Stimulated activated CD4-positive, alpha-beta T cell treated with anti-CD3 and anti-CD28 coated beads, Interleukin-4, amount 100 ng/mL, for 1 hour (primary cell): Measurements from ENCODE around the gene FKBP7.
"Not testable (repeated sequence)": the region's sequence is repeated elsewhere in the genome, so short reads cannot be mapped to it uniquely, and the experiment has no call there.

Experiments used
- DNase-seq: peaks from one replicate; pipeline ENCODE4 v3.0.0-alpha.2; 2020

FKBP7 gene

DNA sequence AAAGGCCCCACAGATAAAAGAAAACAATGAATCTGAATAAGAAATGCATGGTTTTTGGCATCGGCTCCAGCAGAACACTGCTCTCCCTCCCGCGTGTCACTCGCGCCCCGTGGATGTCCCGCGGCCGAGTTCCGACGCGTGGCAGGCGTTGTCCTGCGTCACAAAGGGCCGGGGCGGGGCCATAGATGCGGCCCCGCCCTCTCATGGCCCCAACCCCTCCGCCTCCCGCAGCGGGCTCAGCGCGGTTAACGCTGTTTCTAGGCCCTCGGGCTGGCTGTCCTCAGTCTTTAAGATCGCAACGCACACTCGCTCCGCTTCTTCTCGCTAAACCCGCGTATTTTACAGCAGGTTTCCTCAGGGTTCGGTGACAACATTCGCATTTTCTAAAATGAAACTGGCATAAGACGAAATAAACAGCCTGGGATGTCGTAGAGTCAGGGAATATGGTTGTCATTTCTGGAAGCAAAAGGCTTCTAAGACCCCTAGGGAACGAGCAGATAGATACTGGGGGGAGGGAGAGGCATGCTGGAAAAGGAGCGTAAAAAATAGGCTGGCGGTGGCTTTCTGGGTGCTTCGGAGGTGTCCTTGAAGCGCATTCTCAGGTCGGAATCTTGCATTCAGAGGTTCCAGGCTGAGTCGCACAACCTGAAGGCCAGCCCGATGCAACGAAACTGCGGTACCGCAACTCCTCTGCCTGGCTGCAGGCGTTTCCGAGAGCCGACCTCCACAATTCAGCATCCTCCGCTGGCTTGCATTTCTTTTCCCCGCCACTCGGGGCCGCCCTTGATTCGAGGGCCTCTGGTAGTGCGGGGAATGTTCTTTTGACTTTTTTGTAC, at the start of gene FKBP7:
Gene FKBP7 (minus strand): TSS at position 162 of the 836 bp plus-strand sequence. CDS start 101 bp downstream, at position 61.
- peak; percentile 80 for DNase-seq

- DNase-seq, result no peak
Observed at GRCh38 chr2:178527592-178527991, 49.2 kb upstream of the FKBP7 start.

- no peak for DNase-seq
Observed at GRCh38 chr2:178526256-178526655, 47.9 kb upstream of the FKBP7 start.

- DNase-seq, result not testable (repeated sequence)
Observed at GRCh38 chr2:178525460-178525859, 47.1 kb upstream of the FKBP7 start.

DNA sequence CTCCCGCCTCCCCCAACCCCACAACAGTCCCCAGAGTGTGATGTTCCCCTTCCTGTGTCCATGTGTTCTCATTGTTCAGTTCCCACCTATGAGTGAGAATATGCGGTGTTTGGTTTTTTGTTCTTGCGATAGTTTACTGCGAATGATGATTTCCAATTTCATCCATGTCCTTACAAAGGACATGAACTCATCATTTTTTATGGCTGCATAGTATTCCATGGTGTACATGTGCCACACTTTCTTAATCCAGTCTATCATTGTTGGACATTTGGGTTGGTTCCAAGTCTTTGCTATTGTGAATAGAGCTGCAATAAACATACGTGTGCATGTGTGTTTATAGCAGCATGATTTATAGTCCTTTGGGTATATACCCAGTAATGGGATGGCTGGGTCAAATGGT, 46.6 kb upstream of the FKBP7 start:
- DNase-seq, result not testable (repeated sequence)

GRCh38 chr2:178523596-178524134, 45.3 kb upstream of the FKBP7 start:
- DNase-seq, result no peak

GRCh38 chr2:178522950-178523595, 44.7 kb upstream of the FKBP7 start:
- peak; percentile 75 for DNase-seq

GRCh38 chr2:178521304-178522150, 43.1 kb upstream of the FKBP7 start:
- DNase-seq, result no peak

DNA sequence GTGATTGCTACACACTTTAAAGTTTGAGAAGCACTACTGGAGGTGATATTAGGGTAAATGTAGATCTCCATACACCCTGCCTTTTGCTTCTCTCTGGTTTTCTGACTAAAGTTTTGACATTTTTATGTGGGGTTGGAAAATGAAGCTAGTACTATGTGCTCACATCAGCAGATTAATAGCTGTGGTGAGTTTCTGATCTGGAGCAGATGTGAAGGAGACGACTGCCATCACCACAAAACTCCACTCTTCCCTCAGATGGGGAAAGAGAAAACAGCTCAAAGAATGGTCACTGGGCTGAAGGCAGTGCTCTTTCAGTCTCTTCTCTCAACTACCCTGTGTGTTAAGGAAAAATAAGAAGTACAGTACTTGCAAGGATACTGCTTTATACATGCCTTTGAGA, 39.1 kb upstream of the FKBP7 start:
- no peak for DNase-seq

- peak; percentile 6 for DNase-seq
Observed at GRCh38 chr2:178514664-178515063, 36.3 kb upstream of the FKBP7 start.

DNA sequence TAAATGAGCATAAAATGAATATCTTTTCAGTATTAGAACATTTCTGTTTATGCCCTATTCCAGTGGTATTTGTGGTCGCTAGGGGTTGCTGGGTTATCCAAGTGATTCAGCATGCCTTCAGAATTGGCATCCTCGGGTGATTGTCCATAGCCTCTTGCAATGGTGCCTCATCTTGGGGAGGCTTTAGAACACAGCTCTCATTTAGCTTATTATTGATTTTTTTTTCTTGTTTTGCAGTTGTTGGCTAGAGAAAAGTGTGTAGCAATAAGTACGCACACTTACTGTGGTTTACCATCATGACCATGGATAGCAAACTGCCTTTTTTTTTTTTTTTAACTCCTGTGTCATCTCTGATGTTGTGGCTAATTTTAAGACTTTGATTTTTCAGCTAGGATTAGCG, 35.5 kb upstream of the FKBP7 start:
- DNase-seq, result no peak

DNA sequence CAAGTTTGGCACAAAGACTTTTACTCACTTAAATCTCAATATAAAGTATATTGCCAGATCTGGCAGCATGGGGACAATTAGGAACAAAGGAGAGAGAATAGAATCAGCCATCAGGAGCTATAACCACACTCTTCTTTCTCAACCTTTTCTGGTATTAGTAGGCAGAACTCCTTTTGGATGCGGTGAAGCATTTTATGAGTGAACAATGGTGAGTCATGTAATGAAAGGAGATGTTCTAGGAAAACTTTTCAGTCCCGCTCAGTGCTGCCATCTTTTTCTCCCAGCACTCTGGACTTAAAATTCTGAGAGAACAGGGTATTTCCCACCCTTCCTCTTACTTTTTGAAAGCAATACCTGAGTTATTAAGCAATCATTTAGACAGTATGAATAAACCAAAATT, 34.1 kb upstream of the FKBP7 start:
- DNase-seq, result no peak

- no peak for DNase-seq
Observed at GRCh38 chr2:178510384-178510783, 32.0 kb upstream of the FKBP7 start.

DNA sequence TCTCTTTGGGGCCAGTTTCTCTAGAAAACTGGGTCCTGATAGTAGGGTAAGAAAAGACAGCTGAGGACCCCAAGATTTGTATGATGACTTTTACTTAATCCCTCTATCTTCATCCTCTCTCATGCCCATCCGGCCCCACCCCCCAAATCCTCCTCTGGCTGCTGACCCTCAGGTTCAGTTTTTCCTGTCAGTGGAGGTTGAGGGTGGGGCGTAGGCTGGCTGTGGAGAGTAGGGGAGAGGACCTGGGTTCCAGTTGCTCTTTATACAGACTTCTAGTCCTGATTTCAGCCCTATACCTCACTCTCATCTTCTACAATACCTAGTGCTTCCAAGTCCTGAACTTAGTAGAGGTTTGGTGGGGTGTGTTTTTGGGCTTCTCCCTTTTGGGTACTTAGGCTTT, 30.2 kb upstream of the FKBP7 start:
- no peak for DNase-seq

- no peak for DNase-seq
Observed at GRCh38 chr2:178506949-178507348, 28.5 kb upstream of the FKBP7 start.

DNA sequence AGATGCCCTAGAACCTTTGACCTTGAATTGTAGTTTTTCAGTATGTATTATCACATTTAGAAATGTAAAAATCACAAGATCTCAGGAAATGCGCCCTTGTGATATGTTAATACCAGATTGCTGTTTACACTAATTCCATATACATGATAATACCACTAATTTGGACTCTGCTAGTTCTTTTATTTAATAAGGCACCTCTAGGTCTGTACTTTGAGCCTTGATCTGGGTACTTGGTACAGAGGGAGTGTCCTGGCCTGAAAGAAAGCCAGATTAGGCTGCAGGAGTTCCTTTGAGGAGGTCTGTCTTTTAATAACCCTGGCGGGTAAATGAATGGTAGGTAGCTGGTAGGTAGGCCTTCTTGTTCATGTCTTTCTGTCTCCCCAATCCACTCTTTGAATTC, 28.1 kb upstream of the FKBP7 start:
- DNase-seq, result no peak

DNA sequence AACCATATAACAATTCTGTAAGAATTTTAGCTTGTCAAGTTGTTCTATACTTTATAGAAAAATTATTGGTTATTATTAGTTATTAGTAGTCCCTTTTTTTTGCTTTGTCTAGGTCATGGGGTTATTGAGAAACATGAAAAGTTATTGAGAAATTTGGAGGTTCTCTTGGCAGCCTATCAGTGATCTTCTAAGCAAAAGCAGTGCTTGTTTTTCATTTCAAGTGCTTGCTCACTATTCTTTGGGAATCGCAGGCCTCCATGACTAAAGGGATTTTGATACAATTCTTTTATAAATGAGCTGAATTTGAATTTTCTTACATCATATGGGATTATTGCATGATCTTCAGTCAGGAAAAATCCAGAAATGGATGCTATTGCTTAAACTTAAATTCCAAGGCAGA, 27.7 kb upstream of the FKBP7 start:
- DNase-seq, result no peak

DNA sequence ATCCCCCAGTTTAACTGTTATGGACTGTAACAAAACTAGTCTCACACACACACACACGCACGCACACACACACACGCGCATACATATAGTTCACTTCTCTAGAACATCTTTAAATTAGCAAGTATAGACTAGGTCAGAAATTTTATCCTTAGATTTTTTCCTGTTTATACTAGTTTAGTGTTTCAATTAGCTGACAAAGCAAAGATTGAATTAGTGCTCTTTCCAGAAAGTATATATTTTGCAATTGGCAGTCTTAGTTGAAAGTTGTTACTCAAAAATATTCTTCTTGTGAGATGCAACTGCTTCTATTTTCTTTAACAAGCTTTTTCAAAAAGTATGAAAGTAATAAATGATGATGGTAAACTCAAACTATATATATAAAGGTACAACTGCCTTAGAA, 24.4 kb upstream of the FKBP7 start:
- no peak for DNase-seq

DNA sequence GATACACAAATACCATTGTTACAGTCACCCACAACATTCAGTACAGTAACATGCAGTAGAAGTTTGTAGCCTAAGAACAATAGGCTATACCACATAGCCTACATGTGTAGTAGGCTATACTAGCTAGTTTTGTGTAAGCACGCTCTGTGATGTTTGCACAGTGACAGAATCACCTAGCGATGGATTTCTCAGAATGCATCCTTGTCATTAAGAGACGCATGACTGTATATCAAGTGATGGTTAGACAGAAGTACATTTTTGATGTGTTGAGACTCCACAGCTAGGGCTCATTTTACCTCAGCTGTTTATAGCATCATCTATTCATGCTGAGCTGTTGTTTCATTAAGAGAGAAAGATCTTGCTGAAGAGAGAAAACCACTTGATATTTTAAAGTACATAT, 21.2 kb upstream of the FKBP7 start:
- DNase-seq, result no peak

DNA sequence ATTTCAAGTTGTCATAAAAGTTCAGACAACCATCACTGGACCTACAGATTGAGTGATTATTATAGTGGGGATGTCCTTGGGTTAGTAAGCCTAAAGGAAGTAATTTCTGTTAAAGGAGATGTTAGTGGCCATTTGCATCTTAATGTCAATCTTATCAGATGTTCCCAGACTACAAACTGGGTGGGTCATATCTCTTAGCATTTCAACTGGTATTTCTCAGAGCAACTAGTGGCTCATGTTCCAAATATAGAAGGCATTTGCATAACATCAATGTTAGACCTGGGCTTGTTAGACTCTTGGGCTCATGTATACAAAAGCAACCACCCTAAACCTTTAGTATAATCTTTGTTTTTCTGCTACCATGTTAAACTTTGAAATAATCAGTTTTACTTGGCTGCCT, 19.7 kb upstream of the FKBP7 start:
- no peak for DNase-seq

GRCh38 chr2:178496049-178496448, 17.6 kb upstream of the FKBP7 start:
- no peak for DNase-seq

DNA sequence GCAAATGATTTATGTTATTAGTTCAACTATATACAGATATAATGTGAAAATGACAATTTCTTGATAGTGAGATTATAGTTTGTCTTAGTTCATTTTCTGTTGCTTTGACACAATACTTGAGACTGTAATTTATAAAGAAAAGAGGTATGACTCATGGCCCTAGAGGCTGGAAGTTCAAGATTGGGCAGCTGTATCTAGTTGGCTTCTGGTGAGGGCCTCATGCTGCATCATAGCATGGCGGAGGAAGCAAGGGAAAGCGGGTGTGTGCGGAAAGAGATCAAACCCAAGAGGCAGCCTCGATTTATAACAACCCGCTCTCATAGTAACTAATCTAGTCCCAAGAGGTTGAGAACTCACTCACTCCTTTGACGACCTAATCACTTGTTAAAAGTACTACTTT, 13.2 kb upstream of the FKBP7 start:
- no peak for DNase-seq

DNA sequence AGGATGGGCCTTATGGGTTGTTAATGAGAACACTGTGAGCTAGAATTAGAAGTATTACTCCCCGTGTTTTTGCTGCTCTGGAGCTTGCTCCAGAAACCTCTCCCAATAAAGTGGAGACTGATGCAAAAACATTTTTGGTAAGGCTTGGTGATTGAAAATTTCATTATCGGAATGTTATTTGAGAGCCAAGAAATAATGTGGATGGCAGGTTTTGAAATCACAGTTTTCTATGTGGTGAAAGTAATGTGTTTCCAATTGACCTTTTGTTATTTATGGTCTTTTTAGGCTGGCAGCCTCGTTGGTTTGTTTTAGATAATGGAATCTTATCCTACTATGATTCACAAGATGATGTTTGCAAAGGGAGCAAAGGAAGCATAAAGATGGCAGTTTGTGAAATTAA, 7.0 kb upstream of the FKBP7 start:
- DNase-seq, result no peak
